AG10803 (cell line): ENCODE data around the gene TAF9B.

Source experiments
- DNase-seq: peaks from one replicate; pipeline ENCODE4 v3.0.0; 2010; ENCODE audit warnings: low read depth
- H3K4me3 ChIP-seq: 2 replicates; pipeline ENCODE4 v1.5.1; 2011; ENCODE audit warnings: mild to moderate bottlenecking, low read length, control low read depth
- CTCF ChIP-seq: conservative IDR thresholded peaks from 2 replicates; pipeline ENCODE4 v1.5.1; 2011; ENCODE audit warnings: mild to moderate bottlenecking, low read length, control low read depth, inconsistent platforms

TAF9B gene

GRCh38 chrX:78124307-78124706, 15.1 kb downstream of the TAF9B start:
- TF ChIP-seq CTCF, result 0 out of 2 replicates have a peak, but pooled peaks have one; percentile 16

GRCh38 chrX:78123190-78123589, 16.3 kb downstream of the TAF9B start:
- no peak for TF ChIP-seq CTCF
- peak; percentile 29 for DNase-seq
- no peak overlapping the region for H3K4me3 ChIP-seq

More at GRCh38 chrX:78124307-78124706, 15.1 kb downstream of the TAF9B start:
- no peak overlapping the region for H3K4me3 ChIP-seq
- DNase-seq, result no peak

GRCh38 chrX:78119521-78120227, 19.8 kb downstream of the TAF9B start:
- no peak overlapping the region for H3K4me3 ChIP-seq
- TF ChIP-seq CTCF, result no peak; the same call in 1 of the 2 replicates
- DNase-seq, result no peak

- no peak overlapping the region for H3K4me3 ChIP-seq
- TF ChIP-seq CTCF, result no peak
- DNase-seq, result no peak
These were observed 20.8 kb downstream of the TAF9B start for GRCh38 chrX:78118628-78119027.

GRCh38 chrX:78116766-78117165, 22.7 kb downstream of the TAF9B start:
- no peak for TF ChIP-seq CTCF
- H3K4me3 ChIP-seq, result no peak overlapping the region

GRCh38 chrX:78116365-78116764, 23.1 kb downstream of the TAF9B start:
- DNase-seq, result no peak
- no peak for TF ChIP-seq CTCF
- no peak overlapping the region for H3K4me3 ChIP-seq

More at GRCh38 chrX:78116766-78117165, 22.7 kb downstream of the TAF9B start:
- DNase-seq, result no peak
